Mesendoderm (in vitro differentiated cells): ENCODE results near the gene NADSYN1.

Experiments used
- DNase-seq: peaks from one replicate; pipeline ENCODE4 v3.0.0; 2013
- H2AK5ac ChIP-seq: 2 replicates; pipeline ENCODE4 v1.6.1; 2013; ENCODE audit warnings: low read length, inconsistent platforms
- H2BK120ac ChIP-seq: 2 replicates; pipeline ENCODE4 v1.6.1; 2013; ENCODE audit warnings: low read depth, mild to moderate bottlenecking, low read length, moderate library complexity, mixed read lengths
- H2BK15ac ChIP-seq: replicated peaks from 2 replicates; pipeline ENCODE4 v1.6.1; 2013; ENCODE audit warnings: low read depth, mild to moderate bottlenecking, moderate library complexity
- H2BK5ac ChIP-seq: 2 replicates; pipeline ENCODE4 v1.6.1; 2013; ENCODE audit warnings: low read length, inconsistent platforms
- H3K18ac ChIP-seq: 2 replicates; pipeline ENCODE4 v1.6.1; 2013; ENCODE audit warnings: mild to moderate bottlenecking, low read length, mixed read lengths
- H3K23ac ChIP-seq: one replicate; pipeline ENCODE4 v1.6.1; 2013; ENCODE audit warnings: low read length
- H3K27ac ChIP-seq: 2 replicates; pipeline ENCODE4 v1.5.1; 2013; ENCODE audit warnings: low read depth, mild to moderate bottlenecking, inconsistent platforms, low read length, moderate library complexity
- H3K27me3 ChIP-seq: 2 replicates; pipeline ENCODE4 v1.6.1; 2013; ENCODE audit warnings: low read length, control low read depth, mild to moderate bottlenecking, inconsistent platforms; ENCODE audit not compliant: insufficient read depth, poor library complexity
- H3K36me3 ChIP-seq: 2 replicates; pipeline ENCODE4 v1.6.1; 2013; ENCODE audit warnings: low read length, inconsistent platforms; ENCODE audit not compliant: control insufficient read depth, insufficient read depth
- H3K4ac ChIP-seq: one replicate; pipeline ENCODE4 v1.6.1; 2013; ENCODE audit warnings: low read depth, mild to moderate bottlenecking, low read length, moderate library complexity
- H3K4me1 ChIP-seq: 2 replicates; pipeline ENCODE4 v1.6.1; 2013; ENCODE audit warnings: low read depth, low read length, inconsistent platforms; ENCODE audit not compliant: control insufficient read depth
- H3K4me2 ChIP-seq: 2 replicates; pipeline ENCODE4 v1.6.1; 2013; ENCODE audit warnings: low read length
- H3K4me3 ChIP-seq: 2 replicates; pipeline ENCODE4 v1.5.1; 2013; ENCODE audit warnings: mild to moderate bottlenecking, low read length
- H3K56ac ChIP-seq: one replicate; pipeline ENCODE4 v1.6.1; 2013; ENCODE audit warnings: low read length
- H3K79me1 ChIP-seq: 2 replicates; pipeline ENCODE4 v1.6.1; 2013; ENCODE audit warnings: low read length, inconsistent platforms
- H3K79me2 ChIP-seq: 2 replicates; pipeline ENCODE4 v1.6.1; 2013; ENCODE audit warnings: mild to moderate bottlenecking, low read length; ENCODE audit not compliant: control insufficient read depth, insufficient read depth
- H3K9ac ChIP-seq: 2 replicates; pipeline ENCODE4 v1.6.1; 2013; ENCODE audit warnings: low read length, inconsistent platforms
- H4K5ac ChIP-seq: one replicate; pipeline ENCODE4 v1.6.1; 2013; ENCODE audit warnings: low read length
- H4K8ac ChIP-seq: one replicate; pipeline ENCODE4 v1.6.1; 2013; ENCODE audit warnings: low read depth, mild to moderate bottlenecking, control low read depth, low read length, moderate library complexity
- WGBS: extraction: QIAGEN DNeasy Blood & Tissue Kit; methylation state at CpG from one replicate; pipeline ENCODE4 v1.1.7; 2013; ENCODE audit warnings: low lambda C conversion rate, missing lambda C conversion rate; ENCODE audit not compliant: insufficient coverage; ENCODE audit errors: extremely low coverage; 5-methylcytosine and 5-hydroxymethylcytosine counted together

NADSYN1 gene

GRCh38 chr11:71491531-71491930, 38.5 kb downstream of the NADSYN1 start:
- WGBS = no CpG with 5 or more reads among the region's 19 CpGs
- Histone ChIP-seq H3K4me2 (no peak overlapping the region), H2AK5ac (no peak overlapping the region), H3K79me2 (no peaks in the 10 kb centered on the region), H3K27me3 (no peaks in the 10 kb centered on the region), H3K27ac (no peak overlapping the region), H3K56ac (no peak overlapping the region), H3K4ac (no peak overlapping the region), H4K8ac (no peak overlapping the region), H3K79me1 (no peaks in the 10 kb centered on the region), H3K4me3 (no peak overlapping the region), H3K9ac (no peak overlapping the region), H3K18ac (no peak overlapping the region), H2BK120ac (no peak overlapping the region), H2BK15ac (no peak overlapping the region), H2BK5ac (no peak overlapping the region), H3K4me1 (peaks cover 4% of the 10 kb centered on the region), H3K36me3 (peaks cover 3% of the 10 kb centered on the region), H3K23ac (no peak overlapping the region), H4K5ac (no peak overlapping the region)
- DNase-seq = no peak

GRCh38 chr11:71491940-71492339, 38.9 kb downstream of the NADSYN1 start:
- no peak overlapping the region for H2BK120ac ChIP-seq
- H3K56ac ChIP-seq = no peak overlapping the region
- no peak overlapping the region for H3K27ac ChIP-seq
- peaks cover 4% of the 10 kb centered on the region for H3K4me1 ChIP-seq
- no peak overlapping the region for H3K4me2 ChIP-seq
- H3K79me1 ChIP-seq = no peaks in the 10 kb centered on the region
- H3K36me3 ChIP-seq = peaks cover 3% of the 10 kb centered on the region
- H3K4ac ChIP-seq = no peak overlapping the region
- H4K5ac ChIP-seq = no peak overlapping the region
- H3K4me3 ChIP-seq = no peak overlapping the region
- H2BK15ac ChIP-seq = no peak overlapping the region
- no peak overlapping the region for H2BK5ac ChIP-seq
- no peak overlapping the region for H3K9ac ChIP-seq
- H3K23ac ChIP-seq = no peak overlapping the region
- no peak for DNase-seq
- no peak overlapping the region for H4K8ac ChIP-seq
- no peaks in the 10 kb centered on the region for H3K79me2 ChIP-seq
- H3K18ac ChIP-seq = no peak overlapping the region
- no peak overlapping the region for H2AK5ac ChIP-seq
- no CpG with 5 or more reads among the region's 9 CpGs for WGBS
- H3K27me3 ChIP-seq = no peaks in the 10 kb centered on the region

- peaks cover 5% of the 10 kb centered on the region for H3K36me3 ChIP-seq
These were observed 42.6 kb downstream of the NADSYN1 start for GRCh38 chr11:71495286-71496230.

GRCh38 chr11:71496421-71496820, 43.4 kb downstream of the NADSYN1 start:
- no peak overlapping the region for H3K9ac ChIP-seq
- no peak overlapping the region for H3K18ac ChIP-seq
- no peak overlapping the region for H3K4ac ChIP-seq
- WGBS = no CpG with 5 or more reads among the region's 13 CpGs
- H3K36me3 ChIP-seq = peaks cover 5% of the 10 kb centered on the region
- H3K79me1 ChIP-seq = no peaks in the 10 kb centered on the region
- no peaks in the 10 kb centered on the region for H3K79me2 ChIP-seq
- H4K8ac ChIP-seq = no peak overlapping the region
- H2BK5ac ChIP-seq = no peak overlapping the region
- H3K27me3 ChIP-seq = no peaks in the 10 kb centered on the region
- H3K4me1 ChIP-seq = no peaks in the 10 kb centered on the region
- no peak overlapping the region for H3K23ac ChIP-seq
- H2AK5ac ChIP-seq = no peak overlapping the region
- no peak overlapping the region for H3K4me3 ChIP-seq
- no peak overlapping the region for H4K5ac ChIP-seq
- DNase-seq = no peak
- H3K56ac ChIP-seq = no peak overlapping the region
- no peak overlapping the region for H2BK15ac ChIP-seq
- H2BK120ac ChIP-seq = no peak overlapping the region
- no peak overlapping the region for H3K4me2 ChIP-seq
- no peak overlapping the region for H3K27ac ChIP-seq

More at GRCh38 chr11:71495286-71496230, 42.6 kb downstream of the NADSYN1 start:
- H3K4me2 ChIP-seq = no peak overlapping the region
- no peak overlapping the region for H2BK15ac ChIP-seq
- H2AK5ac ChIP-seq = no peak overlapping the region
- H3K27ac ChIP-seq = no peak overlapping the region
- H3K4me3 ChIP-seq = no peak overlapping the region
- H3K23ac ChIP-seq = no peak overlapping the region
- no peak overlapping the region for H3K56ac ChIP-seq
- no peak for DNase-seq
- WGBS = no CpG with 5 or more reads among the region's 20 CpGs
- no peak overlapping the region for H4K5ac ChIP-seq
- H3K4ac ChIP-seq = no peak overlapping the region
- H3K4me1 ChIP-seq = no peaks in the 10 kb centered on the region
- H3K79me2 ChIP-seq = no peaks in the 10 kb centered on the region
- H2BK5ac ChIP-seq = no peak overlapping the region
- H2BK120ac ChIP-seq = no peak overlapping the region
- H3K27me3 ChIP-seq = no peaks in the 10 kb centered on the region
- no peak overlapping the region for H4K8ac ChIP-seq
- no peaks in the 10 kb centered on the region for H3K79me1 ChIP-seq
- no peak overlapping the region for H3K9ac ChIP-seq
- no peak overlapping the region for H3K18ac ChIP-seq

- Histone ChIP-seq H3K4me2 (no peak overlapping the region), H3K79me1 (no peaks in the 10 kb centered on the region), H3K27ac (no peak overlapping the region), H3K4ac (no peak overlapping the region), H3K4me3 (no peak overlapping the region), H2BK120ac (no peak overlapping the region), H3K36me3 (peaks cover 5% of the 10 kb centered on the region), H2BK5ac (no peak overlapping the region), H3K79me2 (no peaks in the 10 kb centered on the region), H3K18ac (no peak overlapping the region), H3K9ac (no peak overlapping the region), H3K56ac (no peak overlapping the region), H4K5ac (no peak overlapping the region), H3K4me1 (no peaks in the 10 kb centered on the region), H2BK15ac (no peak overlapping the region), H3K27me3 (no peaks in the 10 kb centered on the region), H2AK5ac (no peak overlapping the region), H3K23ac (no peak overlapping the region), H4K8ac (no peak overlapping the region)
- no peak for DNase-seq
- WGBS = no CpG with 5 or more reads among the region's 19 CpGs
These were observed 45.1 kb downstream of the NADSYN1 start for GRCh38 chr11:71498091-71498490.
